Measurements from ENCODE around the gene PKNOX2.

Gene PKNOX2

DNA sequence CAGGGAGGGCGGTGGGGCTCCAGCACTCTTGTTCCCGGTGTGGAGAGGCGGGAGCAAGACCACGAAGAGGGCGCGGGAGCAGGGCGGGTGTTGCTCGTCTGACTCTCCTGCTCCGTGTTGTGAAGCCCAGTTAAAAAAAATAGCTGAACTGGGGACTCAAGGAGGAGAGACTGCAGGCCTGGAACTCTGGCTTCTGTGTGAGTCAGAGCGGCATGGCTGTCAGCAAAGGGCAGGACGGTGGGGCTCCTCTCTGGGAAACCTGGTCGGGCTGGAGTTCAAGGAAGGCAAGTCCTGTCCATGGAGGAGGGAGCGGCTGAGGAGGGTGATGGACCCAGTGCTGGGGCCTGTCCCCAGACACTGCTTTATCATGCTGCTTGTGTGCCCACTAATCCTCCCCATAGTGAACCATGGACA, 179.2 kb downstream of the PKNOX2 start:
- no peak for DNase-seq

DNA sequence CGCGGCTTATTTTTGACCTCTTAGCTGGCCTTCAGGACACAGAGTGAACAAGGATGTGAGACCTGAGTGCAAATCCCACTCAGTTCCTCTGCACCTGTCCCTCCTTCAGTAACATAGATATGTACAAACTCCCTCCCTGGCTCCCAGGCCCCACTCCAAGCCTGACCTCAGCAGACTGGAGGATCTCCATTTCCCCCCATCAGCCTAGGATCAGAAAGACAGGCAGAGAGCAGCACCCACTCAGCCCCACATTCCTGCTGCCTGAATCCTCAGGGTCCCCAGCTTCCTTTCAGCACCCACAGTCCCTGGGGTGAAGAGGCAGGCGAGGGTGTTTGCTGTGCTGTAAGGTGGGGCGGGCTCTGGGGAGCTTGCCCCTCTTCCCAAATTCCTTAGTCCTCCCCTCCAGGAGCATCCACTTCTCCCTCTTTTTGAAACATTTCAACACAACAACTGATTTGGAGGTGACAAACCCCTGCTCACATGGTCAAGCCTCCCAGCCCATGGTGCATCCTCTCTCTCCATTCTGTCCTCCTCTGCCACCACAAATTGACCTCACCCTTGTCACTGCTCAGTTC, 180.4 kb downstream of the PKNOX2 start:
- DNase-seq: no peak

DNA sequence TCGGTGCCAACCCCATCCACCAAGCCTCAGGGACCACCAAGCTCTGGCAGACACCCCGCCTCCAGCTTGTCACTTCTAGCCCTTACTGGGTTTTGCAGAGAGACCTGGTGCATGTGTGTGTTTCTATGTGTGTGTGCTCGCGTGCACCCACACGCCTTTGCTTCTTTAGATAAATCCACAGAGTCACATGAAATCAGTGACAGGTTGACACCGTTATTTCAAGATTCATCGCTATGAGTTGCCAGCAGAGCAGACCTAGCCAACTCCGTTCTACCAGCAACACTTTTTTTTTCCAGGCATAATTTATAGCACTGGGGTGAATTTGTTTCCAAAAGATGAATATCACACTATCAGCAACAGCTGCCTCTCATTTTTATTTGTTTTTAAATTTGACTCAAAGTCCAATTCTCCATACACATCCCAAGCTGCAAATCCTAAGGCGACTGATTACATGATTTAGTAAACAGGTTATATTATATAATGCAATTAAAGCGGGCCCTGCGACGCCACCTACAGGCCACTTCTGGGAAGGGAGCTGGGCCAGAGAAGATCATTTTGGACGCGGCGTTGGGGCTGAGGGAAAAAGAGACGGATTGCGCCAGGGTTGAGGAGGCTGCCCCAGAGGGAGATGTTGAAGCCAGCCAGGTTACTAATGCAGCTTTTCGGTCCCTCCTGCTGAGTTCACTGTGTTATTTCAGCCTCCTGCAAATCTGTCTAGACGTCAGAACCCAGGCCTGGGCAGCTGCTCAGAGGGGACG, 181.0 kb downstream of the PKNOX2 start:
- DNase-seq: peak; percentile 36

DNA sequence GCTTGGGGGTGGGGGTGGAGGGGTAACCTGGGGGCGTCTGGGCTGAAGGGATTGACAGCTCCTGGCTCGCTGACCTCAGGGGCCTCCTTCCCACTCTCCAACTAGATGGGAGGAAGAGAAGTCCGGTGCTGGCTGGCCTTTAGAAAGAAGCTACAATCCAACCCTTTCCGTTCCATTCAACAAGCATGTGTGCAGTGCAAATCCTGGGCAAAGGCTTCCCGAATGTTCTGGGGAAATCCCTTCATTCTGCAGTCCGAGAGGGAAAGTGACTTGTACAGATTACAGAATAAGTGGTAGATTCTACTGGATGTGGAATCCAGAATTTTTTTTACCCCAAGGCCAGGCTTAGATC, 181.6 kb downstream of the PKNOX2 start:
- no peak for DNase-seq

DNA sequence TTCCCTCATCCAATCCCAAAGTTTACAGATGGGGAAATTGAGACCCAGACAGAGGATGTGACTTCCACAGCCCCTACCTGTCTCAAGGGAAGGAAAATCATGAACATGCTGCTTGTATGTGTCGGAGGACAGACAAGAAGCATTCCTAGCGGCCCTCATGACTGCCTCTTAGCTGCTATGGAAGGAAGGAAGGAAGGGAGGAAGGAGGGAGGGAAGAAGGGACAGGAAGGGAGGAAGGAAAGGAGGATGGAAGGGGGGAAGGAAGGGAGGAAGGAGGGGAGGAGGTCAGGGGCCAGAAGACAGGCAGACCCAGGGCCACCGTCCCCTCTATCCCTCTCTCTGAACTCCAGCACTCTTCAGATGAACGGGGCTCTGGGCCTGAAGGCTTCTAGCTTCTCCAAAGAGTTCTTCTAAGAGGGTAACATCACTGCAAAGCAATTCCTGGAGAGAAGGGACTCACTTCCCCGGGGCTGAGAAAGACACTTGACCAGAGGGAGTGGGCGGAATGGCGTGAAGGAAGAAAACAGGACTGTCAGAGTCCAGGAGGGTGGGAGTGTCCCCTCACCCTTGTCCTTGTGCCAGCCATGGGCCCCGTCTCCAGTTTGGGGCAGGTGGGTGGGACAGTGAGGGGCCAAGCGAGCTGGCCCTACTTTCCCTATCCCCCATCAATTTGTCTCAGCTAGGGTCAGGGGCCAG, 182.2 kb downstream of the PKNOX2 start:
- DNase-seq: no peak

DNA sequence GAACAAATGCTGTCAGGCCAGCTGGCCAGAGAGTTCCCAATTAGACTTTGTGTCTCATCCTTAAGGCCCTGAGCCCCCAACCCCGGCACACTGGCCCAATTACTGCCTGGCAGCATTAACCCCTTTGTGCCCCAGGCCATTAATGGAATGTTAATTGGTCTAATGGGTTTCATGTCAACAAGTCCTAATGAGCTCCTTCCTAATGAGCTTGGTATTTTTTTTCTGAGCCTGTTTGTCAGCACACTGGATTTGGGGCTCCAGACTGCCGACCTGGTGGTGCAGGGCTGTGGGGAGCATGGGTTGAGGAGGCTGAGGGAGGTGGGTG, 182.7 kb downstream of the PKNOX2 start:
- no peak for DNase-seq

DNA sequence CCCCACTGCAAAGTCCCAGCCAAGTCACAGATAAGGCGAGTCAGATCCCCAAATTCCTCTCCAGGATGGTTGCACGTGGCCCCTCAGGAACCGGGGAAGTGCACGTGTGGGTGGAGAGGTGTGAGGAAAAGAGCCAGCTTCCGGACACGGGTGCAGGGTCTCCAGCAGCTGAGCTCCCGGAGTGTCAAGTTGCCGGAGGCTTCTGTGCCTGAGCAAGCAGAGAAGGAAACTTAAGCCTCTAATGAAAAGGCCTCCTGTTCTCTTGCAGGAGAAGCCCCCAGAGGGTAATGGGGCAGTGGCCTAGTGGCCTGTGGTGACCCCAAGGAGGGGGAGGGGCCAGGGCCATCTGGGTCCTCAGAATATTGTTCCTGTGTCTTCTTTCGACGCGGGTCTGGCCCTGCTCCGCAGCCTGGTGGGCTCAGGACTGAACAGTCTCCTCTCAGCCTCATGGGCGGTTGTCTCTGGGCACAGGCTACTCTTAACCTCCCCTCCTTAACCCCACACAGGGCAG, 183.6 kb downstream of the PKNOX2 start:
- no peak for DNase-seq

DNA sequence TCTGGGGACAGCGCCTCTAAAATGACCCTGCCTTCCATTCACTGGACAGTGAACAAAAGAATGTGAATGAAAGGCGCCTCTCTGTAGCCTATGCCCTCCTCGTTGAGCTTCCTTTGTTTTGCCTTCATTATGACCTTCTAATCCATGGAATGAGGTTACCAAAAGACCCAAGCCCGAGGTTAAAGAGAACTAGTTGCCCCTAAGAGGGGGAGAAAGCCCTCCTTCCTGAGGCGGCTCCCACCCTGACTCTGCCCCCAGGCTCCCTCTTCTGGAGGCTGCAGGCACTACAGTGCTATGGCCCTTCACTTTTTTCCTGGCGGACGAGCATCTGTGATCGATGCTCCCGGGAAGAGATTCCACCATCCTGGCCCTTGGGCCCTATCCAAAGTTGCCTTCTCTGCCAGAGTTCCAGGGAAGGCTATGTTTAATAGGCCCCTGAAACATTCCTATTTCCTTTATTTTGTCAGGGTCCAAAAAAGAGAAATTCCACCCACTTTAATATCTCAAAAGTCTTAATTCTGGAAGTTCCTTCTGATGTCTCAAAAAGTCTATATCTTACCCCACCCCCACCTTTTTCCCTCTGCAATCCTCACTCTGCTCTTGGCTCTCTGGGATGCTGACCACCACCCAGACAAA, 184.2 kb downstream of the PKNOX2 start:
- DNase-seq: peak; percentile 43

DNA sequence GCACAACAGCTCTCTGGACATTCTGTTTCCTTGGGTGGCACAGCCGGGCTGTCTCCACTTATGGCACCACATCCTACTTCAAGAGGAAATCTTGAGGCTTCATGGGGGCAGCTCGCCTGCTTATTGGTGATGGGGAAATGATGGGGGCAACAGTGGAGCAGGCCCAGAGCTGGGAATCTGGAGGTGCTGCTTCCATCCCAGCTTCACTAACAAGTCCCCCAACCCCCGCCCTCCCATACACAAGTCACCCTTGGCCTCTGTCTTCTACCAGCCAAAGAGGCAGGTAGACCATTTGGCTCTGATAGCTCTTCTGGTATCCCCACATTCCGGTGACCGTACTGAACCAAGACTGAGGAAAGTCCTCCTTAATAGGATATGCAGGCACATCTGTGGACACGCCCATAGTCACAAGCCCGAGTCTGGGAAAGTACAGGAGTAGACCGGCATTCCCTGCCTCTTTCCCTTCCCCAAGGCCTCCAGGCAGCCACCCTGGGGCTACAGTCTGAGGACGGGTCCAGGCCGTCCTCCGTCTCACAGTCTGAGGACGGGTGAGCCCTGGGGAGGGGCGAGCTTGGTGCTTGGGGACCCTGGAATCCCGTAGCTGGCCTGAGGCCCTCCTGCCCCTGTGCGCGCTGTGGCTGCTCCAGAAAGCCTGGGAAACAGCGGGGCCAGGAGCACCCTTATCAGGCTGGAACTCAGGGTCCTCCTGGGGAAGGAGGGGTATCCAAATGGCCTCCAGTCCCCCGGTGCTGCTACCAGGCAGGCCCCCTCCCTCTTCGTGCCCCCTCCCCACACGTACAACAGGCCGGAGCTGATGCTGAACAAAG, 185.9 kb downstream of the PKNOX2 start:
- DNase-seq: no peak

DNA sequence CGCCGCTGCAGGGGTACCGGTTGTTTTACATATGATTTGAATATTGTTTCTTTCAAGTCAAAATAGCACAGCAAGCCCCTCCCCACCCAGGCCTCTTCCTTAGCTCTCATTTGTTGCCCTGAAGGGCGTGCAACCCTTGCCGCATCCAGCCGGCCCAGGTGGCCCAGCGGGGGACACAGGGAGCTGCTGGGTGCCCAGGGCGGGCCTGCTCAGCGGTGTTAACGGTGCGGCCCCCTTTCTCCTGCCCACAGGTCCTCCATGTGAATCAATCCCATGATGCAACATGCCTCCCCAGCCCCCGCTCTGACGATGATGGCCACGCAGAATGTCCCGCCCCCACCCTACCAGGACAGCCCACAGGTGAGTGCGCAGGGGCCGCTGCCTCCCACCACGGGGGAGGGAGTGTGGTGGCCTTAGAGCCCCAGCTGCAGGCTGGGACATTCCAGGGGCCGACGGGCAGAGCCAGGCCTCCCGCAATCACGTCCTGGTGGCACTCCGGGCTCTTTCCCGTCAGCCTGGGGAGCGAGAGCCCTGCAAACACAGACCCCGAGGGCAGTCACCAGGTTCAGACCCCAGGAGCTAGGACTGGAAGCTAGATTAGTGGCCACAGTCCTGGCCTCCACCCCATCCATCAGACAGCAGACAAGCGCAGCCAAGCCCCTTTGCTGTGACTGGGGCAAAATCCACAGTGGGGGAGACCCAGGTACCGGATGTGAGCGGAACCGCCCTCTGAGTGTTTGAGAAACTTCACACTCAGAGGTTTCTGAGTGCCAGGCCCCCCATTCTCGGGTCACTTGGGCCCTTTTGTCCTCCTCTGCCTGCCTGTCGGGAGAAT, 186.7 kb downstream of the PKNOX2 start:
- no peak for DNase-seq

DNA sequence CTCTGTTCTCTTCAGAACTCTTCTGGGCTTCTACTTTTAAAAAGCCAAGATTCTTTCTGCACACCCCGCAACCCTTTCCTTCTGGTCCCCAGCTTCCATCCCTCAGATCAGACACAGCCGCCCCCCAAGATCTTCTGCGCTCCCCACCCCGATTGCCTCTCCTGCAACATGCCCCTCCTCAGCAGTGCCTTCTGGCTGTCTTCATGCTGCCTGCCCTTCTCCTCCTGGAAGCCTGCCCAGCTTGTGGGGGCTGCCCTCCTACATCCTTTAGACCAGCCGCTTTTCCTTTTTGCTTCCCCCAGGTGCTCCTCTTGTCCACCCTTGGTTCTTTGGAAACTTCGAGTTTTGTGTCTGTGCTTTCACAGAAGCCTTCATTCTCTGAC, 187.3 kb downstream of the PKNOX2 start:
- DNase-seq: no peak

DNA sequence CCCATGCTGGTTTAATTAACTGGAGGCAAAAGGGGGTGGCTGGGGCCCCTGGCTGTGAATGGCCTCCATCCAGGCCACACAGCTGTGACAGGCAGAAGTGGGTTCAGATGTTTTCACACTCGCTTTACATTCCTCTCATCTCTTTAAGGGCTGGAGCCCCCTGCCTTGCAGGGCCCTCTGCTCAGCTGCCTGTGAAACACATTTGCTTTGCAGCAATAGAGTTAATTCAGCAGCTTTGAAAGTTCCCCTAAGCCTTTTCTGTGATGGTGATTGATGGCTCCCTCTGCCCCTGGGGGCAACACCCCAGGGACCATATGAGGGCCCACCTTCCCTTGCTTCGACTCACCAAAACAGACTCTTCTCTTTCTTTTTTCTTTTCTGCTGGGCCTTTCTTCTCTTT, 192.2 kb downstream of the PKNOX2 start:
- no peak for DNase-seq

DNA sequence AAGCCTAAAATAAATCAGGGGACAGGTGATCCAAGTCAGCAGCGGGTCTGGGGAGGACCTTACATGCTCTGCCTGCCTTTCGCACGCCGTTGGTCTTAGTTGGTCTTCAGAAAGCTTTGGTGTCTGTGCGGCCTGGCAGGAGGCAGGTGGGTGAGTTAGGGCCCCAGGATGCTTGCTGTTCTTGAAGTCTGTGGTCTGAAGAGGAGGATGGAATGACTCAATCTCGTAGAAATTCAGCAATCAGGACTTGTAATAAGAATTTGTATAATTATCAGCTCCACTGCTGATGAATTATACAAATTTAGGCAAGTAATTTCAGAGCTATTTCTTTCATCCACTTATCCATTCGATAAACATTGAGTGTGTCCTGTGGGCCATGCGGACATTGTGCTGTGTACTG, 193.0 kb downstream of the PKNOX2 start:
- DNase-seq: no peak

DNA sequence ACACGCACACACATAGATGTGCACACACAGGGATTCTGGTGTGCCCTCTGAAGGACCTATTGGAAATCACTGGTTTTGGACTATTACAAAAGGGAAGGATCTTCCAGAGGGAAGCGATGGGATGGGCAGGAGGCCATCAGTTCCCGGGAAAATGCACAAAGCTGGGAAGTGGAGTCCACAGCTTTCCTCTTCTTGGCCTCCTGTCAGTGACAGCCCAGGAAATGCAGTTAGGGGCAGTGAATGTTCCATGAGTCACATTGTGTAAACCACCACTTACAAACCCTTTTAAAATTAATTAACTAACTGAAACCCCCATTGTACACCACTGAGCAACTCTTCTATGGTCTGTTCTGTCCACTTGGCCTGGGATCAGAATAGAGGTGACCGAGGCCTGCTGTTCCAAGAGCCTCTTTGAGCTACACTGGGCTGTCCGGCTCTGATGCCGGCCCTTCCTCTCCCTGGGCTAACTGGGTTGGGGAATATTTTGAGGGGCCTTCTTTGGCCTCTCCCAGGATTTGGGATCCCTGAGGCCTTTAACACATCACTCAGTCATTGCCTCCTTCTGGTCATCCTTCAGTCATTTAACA, 193.8 kb downstream of the PKNOX2 start:
- DNase-seq: no peak

DNA sequence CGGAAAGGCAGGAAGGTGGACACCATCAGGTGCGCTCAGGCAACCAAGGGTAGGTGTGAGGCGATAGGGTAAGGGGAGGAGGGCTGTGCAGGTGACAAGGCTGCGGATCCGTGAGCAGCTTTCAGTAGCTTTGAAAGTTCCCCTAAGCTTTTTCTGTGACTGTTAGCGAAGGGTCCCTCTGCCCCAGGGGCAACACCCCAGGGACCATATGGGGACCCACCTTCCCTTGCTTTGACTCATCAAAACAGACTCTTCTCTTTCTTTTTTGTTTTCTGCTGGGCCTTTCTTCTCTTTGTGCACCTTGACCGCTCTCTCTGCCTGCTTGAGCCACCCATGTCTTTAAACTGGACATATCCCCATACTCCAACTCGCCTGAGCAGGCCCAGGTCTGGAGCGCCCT, 194.6 kb downstream of the PKNOX2 start:
- DNase-seq: no peak

DNA sequence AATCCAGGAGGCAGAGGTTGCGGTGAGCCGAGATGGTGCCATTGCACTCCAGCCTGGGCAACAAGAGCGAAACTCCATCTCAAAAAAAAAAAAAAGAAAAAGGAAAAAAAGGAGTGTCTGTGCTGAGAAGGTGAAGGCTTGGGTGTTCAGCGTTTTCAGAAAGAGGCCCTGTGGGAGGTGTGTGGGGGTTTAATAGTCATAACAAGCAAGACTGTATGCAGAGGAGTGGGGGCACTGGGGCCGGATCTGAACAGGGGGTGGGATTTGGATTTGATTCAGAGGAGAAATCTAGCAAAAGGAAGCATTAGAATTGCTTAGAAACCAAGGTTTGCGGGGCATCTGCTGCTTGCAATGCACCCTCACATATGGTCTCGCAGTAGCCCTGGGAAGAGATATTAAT, 195.5 kb downstream of the PKNOX2 start:
- DNase-seq: no peak

DNA sequence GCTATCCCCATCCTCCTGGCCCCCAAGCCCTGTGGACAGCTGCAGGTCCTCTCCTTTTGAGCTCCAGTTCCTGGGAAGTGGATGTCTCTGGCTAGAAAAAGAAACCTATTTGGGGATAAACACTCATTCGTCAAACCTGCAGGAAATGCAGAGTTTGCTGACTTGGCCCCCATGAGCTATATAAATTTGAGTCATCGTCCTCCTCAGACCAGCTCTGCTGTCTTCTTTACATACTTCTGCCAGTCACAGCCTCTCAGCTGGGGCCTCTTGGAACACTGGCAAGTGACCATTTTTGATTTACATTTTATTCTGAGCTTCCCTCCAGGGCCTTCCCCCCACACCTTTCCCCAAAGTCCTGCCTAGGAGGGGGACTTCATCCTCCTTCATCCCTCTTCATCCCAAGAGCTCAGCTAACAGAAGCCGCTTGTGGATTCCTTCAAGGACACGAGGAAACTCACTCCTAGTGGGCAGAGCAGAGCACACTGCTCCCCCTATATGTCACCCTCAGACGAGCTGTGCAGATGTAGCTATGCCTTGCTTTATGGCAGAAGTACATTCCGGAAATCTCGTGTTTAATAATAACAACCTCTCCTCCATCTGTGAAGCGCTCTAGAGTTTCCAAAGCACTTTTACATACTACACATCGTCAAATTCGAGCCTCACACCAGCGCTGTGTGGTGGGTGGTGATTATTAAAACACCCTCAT, 199.7 kb downstream of the PKNOX2 start:
- DNase-seq: no peak

DNA sequence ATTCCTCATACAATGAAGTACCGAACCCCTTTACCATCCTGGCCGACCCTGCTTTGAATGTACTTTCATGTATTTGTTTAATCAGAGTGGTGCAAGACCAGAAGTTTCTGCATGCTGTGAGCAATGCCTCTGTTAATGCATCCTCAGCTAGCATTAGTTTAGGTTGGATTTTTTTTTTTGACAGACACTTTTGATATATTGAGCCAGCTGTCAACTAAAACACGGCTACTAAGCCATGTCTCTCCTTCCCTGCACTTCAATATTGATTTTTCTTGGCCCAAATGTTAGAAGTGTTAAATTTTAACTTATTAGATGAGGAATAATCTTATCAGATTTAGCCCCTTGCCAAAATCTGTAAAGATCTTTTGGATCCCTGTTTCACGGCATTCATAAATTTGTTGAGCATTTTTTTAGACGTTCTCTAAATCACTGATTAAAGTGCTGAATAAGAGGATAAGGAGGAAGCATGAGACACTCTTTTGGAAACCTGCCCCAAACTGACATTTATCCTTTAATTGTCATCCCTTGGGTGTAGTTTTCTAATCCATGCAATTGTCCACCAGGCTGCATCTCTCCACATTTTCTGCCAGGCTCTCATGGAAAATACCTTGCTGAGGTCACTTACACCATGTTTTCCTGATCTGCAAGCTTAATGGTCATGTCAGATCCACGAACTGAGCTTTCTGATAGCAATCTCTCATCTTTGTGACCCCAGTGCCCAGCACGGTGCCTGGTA, 200.8 kb downstream of the PKNOX2 start:
- no peak for DNase-seq

DNA sequence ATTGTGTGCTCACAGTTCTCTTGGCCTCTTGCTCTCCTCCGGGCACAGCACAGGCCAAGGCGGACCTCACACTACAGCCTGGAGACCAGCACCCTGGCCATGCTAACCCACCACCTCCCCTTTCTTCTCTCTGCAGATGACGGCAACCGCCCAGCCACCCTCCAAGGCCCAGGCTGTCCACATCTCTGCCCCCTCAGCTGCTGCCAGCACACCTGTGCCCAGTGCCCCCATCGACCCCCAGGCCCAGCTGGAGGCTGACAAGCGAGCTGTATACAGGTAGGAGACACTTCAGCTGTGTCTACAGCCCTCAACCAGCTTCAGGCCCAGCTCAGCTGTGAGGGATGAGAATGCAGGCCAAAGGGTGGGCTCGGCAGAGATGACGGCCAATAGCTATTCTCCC, 203.2 kb downstream of the PKNOX2 start:
- no peak for DNase-seq

DNA sequence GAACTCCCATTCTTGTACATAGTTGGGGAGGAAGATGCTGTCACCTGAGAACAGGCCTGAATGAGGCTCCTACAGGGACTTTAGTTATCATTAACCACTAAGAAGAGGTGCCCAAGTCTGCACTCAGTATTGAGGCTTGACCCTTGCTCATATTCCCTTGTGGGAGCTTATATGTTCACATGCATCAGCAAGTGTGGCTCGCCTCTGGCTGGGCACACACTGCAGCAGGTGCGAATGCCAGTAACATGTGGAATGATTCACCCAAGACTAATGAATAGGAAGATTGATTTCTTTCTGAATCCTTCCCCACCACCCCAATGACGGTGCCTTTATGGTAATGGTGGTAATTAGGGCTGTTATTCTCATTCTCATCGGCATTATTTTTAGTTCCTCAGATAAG, 204.2 kb downstream of the PKNOX2 start:
- no peak for DNase-seq

All from CD4-positive, alpha-beta T cell treated with Interleukin-17A for 4 hours (primary cell).